GM10847 (cell line): ENCODE data around the gene MAN2A2.

Source experiments
- POLR2A ChIP-seq: IDR thresholded peaks from 2 replicates; pipeline ENCODE4 v1.6.1; 2011; ENCODE audit not compliant: insufficient read length; ENCODE audit errors: extremely low read depth

MAN2A2 gene

GRCh38 chr15:90877996-90878395, 25.1 kb upstream of the MAN2A2 start:
- TF ChIP-seq POLR2A, result no peak

GRCh38 chr15:90878660-90879059, 24.4 kb upstream of the MAN2A2 start:
- TF ChIP-seq POLR2A, result no peak

GRCh38 chr15:90879730-90880366, 23.3 kb upstream of the MAN2A2 start:
- TF ChIP-seq POLR2A, result no peak

GRCh38 chr15:90880381-90881145, 22.5 kb upstream of the MAN2A2 start:
- TF ChIP-seq POLR2A, result no peak

- no peak for TF ChIP-seq POLR2A
Observed at GRCh38 chr15:90881181-90881977, 21.7 kb upstream of the MAN2A2 start.

- no peak for TF ChIP-seq POLR2A
Observed at GRCh38 chr15:90881978-90882721, 21.0 kb upstream of the MAN2A2 start.

- no peak for TF ChIP-seq POLR2A
Observed at GRCh38 chr15:90882781-90883525, 20.1 kb upstream of the MAN2A2 start.

GRCh38 chr15:90883526-90883975, 19.6 kb upstream of the MAN2A2 start:
- no peak for TF ChIP-seq POLR2A

GRCh38 chr15:90883976-90884718, 19.0 kb upstream of the MAN2A2 start, which contains the start of gene FES:
Gene FES, plus strand, starts transcription at chr15:90884504. Its CDS starts 542 bp downstream, at chr15:90885046.
- no peak for TF ChIP-seq POLR2A

GRCh38 chr15:90884719-90885431, 18.2 kb upstream of the MAN2A2 start:
- TF ChIP-seq POLR2A, result no peak

GRCh38 chr15:90885432-90886290, 17.4 kb upstream of the MAN2A2 start:
- TF ChIP-seq POLR2A, result no peak

- no peak for TF ChIP-seq POLR2A
Observed at GRCh38 chr15:90886291-90886614, 16.8 kb upstream of the MAN2A2 start.
